ENCODE data around the gene PHLPP1.

DNA sequence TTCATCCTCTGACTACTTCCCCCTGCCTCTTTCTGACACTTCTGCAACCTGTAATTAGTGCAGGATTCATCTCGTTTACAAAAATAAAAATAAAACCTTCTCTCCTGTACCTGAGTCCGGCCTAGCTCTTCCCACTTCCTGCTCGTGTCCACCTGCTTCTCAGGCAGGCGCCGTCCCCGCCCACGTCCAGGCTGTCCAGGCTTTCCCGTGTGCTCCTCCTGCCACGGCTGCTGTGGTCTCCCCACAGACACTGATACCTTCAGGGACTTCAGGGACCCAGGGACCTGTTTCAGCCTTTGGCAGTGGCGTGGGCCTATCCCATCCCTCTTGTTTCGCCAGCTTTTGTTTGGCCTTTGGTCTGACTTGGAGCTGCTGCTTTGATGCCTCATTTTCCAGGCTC is 272.5 kb downstream of the PHLPP1 start:
- TF ChIP-seq, protein P1, sequence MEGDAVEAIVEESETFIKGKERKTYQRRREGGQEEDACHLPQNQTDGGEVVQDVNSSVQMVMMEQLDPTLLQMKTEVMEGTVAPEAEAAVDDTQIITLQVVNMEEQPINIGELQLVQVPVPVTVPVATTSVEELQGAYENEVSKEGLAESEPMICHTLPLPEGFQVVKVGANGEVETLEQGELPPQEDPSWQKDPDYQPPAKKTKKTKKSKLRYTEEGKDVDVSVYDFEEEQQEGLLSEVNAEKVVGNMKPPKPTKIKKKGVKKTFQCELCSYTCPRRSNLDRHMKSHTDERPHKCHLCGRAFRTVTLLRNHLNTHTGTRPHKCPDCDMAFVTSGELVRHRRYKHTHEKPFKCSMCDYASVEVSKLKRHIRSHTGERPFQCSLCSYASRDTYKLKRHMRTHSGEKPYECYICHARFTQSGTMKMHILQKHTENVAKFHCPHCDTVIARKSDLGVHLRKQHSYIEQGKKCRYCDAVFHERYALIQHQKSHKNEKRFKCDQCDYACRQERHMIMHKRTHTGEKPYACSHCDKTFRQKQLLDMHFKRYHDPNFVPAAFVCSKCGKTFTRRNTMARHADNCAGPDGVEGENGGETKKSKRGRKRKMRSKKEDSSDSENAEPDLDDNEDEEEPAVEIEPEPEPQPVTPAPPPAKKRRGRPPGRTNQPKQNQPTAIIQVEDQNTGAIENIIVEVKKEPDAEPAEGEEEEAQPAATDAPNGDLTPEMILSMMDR (IDR thresholded peaks at IDR 0.05; ENCODE audit: low read length): no peak
- TF ChIP-seq EZH2phosphoT487 (IDR thresholded peaks at IDR 0.05; ENCODE audit: low read length) (no peak), EZH2 (optimal IDR thresholded peaks at IDR 0.05; ENCODE audit: low read depth, low read length) (no peak)
